Epidermal melanocyte (primary cell): Measurements from ENCODE around the gene HEXD.
"Not testable (repeated sequence)": the region's sequence is repeated elsewhere in the genome, so short reads cannot be mapped to it uniquely, and the experiment has no call there.

ENCODE experiments used
- DNase-seq: peaks from one replicate; pipeline ENCODE4 v3.0.0; 2011; ENCODE audit warnings: low spot score; ENCODE audit not compliant: insufficient read length

HEXD gene

GRCh38 chr17:82439829-82440365 lies 21.8 kb downstream of the HEXD start:
- DNase-seq = no peak

- no peak for DNase-seq
Measured at GRCh38 chr17:82440469-82440981, 22.4 kb downstream of the HEXD start.

- no peak for DNase-seq
Measured at GRCh38 chr17:82440991-82441627, 23.0 kb downstream of the HEXD start.

GRCh38 chr17:82441691-82442487 lies 23.7 kb downstream of the HEXD start:
- DNase-seq = no peak

- DNase-seq = no peak
Measured at GRCh38 chr17:82442643-82443464, 24.7 kb downstream of the HEXD start.

- no peak for DNase-seq
Measured at GRCh38 chr17:82443465-82444283, 25.5 kb downstream of the HEXD start.

GRCh38 chr17:82444284-82444893 lies 26.2 kb downstream of the HEXD start:
- no peak for DNase-seq

GRCh38 chr17:82444941-82445521 lies 26.9 kb downstream of the HEXD start:
- no peak for DNase-seq

- no peak for DNase-seq
Measured at GRCh38 chr17:82445542-82445941, 27.4 kb downstream of the HEXD start.

- no peak for DNase-seq
Measured at GRCh38 chr17:82446124-82446523, 28.0 kb downstream of the HEXD start.

- no peak for DNase-seq
Measured at GRCh38 chr17:82446649-82447048, 28.5 kb downstream of the HEXD start.

- DNase-seq = no peak
Measured at GRCh38 chr17:82447876-82448275, 29.7 kb downstream of the HEXD start.

- DNase-seq = no peak
Measured at GRCh38 chr17:82449131-82449882, 31.2 kb downstream of the HEXD start.

- no peak for DNase-seq
Measured at GRCh38 chr17:82449883-82450356, 31.8 kb downstream of the HEXD start.

GRCh38 chr17:82450357-82451106 lies 32.4 kb downstream of the HEXD start, which contains the start of gene CYBC1:
CYBC1 (minus strand) TSS chr17:82450752; CDS start chr17:82449254, 1,498 bp downstream.
- peak; percentile 77 for DNase-seq

- DNase-seq = no peak
Measured at GRCh38 chr17:82452162-82452561, 34.0 kb downstream of the HEXD start.

- not testable (repeated sequence) for DNase-seq
Measured at GRCh38 chr17:82453151-82453550, 35.0 kb downstream of the HEXD start.

GRCh38 chr17:82453706-82454105 lies 35.6 kb downstream of the HEXD start:
- not testable (repeated sequence) for DNase-seq
